Keratinocyte (primary cell): ENCODE results near the gene CALY. TPM values are rescaled to one million over a fixed set of nuclear protein-coding genes. Genes with fewer than 3 reads are reported as not detected.

ENCODE experiments used
- DNase-seq: peaks from one replicate; pipeline ENCODE4 v3.0.0-alpha.2; 2011; ENCODE audit warnings: low read depth, missing footprints, low spot score
- FAIRE-seq: peaks from 2 replicates; lab custom pipeline; 2011; peaks lifted over from hg19 to GRCh38; lab: Jason Lieb, UNC
- H2AFZ ChIP-seq: 2 replicates; pipeline ENCODE4 v1.6.0; 2012; ENCODE audit warnings: low read length, control low read depth, inconsistent platforms; ENCODE audit not compliant: control insufficient read depth
- H3K27ac ChIP-seq: 2 replicates; pipeline ENCODE4 v1.5.1; 2011; ENCODE audit warnings: low read length; ENCODE audit not compliant: control insufficient read depth, insufficient read depth
- H3K27me3 ChIP-seq: 3 replicates; pipeline ENCODE4 v1.6.0; 2011; ENCODE audit warnings: low read length; ENCODE audit not compliant: control insufficient read depth, insufficient read depth; ENCODE audit errors: extremely low read depth
- H3K36me3 ChIP-seq, 2 experiments: 2 replicates in 1 of 2; 3 replicates in 1 of 2; pipeline ENCODE4 v1.5.1; 2011; ENCODE audit warnings: low read length in 2 of 2, mild to moderate bottlenecking in 1 of 2; ENCODE audit not compliant: control insufficient read depth in 2 of 2, insufficient read depth in 2 of 2; ENCODE audit errors: extremely low read depth in 1 of 2
- H3K4me1 ChIP-seq: 3 replicates; pipeline ENCODE4 v1.5.1; 2011; ENCODE audit warnings: low read length; ENCODE audit not compliant: control insufficient read depth, insufficient read depth; ENCODE audit errors: extremely low read depth
- H3K4me2 ChIP-seq: 3 replicates; pipeline ENCODE4 v1.6.0; 2011; ENCODE audit warnings: low read depth, low read length; ENCODE audit not compliant: control insufficient read depth, insufficient read depth; ENCODE audit errors: extremely low read depth
- H3K4me3 ChIP-seq, 3 experiments: fragments of 200-600 bp in 1 of 3; sonication (generic) in 1 of 3; 2 replicates in 2 of 3; 3 replicates in 1 of 3; pipeline ENCODE4 v1.5.1; 2011 to 2016; ENCODE audit warnings: low read length in 3 of 3, mild to moderate bottlenecking in 3 of 3, control low read depth in 2 of 3, inconsistent platforms in 1 of 3, low read depth in 1 of 3, mixed read lengths in 1 of 3, mixed run types in 1 of 3, moderate library complexity in 1 of 3; ENCODE audit not compliant: control insufficient read depth in 2 of 3, insufficient read depth in 2 of 3; ENCODE audit errors: extremely low read depth in 1 of 3
- H3K79me2 ChIP-seq: 2 replicates; pipeline ENCODE4 v1.6.0; 2012; ENCODE audit warnings: low read length; ENCODE audit not compliant: control insufficient read depth, insufficient read depth
- H3K9ac ChIP-seq: 3 replicates; pipeline ENCODE4 v1.6.0; 2011; ENCODE audit warnings: low read length; ENCODE audit not compliant: control insufficient read depth, insufficient read depth; ENCODE audit errors: extremely low read depth
- H3K9me1 ChIP-seq: 3 replicates; pipeline ENCODE4 v1.6.0; 2011; ENCODE audit warnings: low read length; ENCODE audit not compliant: control insufficient read depth, insufficient read depth; ENCODE audit errors: extremely low read depth
- H3K9me3 ChIP-seq: 2 replicates; pipeline ENCODE4 v1.5.1; 2012; ENCODE audit warnings: low read depth, low read length; ENCODE audit not compliant: control insufficient read depth
- H4K20me1 ChIP-seq: 3 replicates; pipeline ENCODE4 v1.6.0; 2011; ENCODE audit warnings: low read length; ENCODE audit not compliant: control insufficient read depth, insufficient read depth; ENCODE audit errors: extremely low read depth
- CTCF ChIP-seq, 3 experiments: IDR thresholded peaks in 1 of 3; conservative IDR thresholded peaks in 1 of 3; optimal IDR thresholded peaks in 1 of 3; 2 replicates in 2 of 3; 3 replicates in 1 of 3; pipeline versions ENCODE3 to v1.5.1; 2011; ENCODE audit warnings: low read length in 3 of 3, mild to moderate bottlenecking in 3 of 3, moderate library complexity in 2 of 3, control low read depth in 1 of 3, inconsistent platforms in 1 of 3; ENCODE audit not compliant: insufficient read depth in 2 of 3; ENCODE audit errors: extremely low read depth in 1 of 3
- EZH2 ChIP-seq: IDR thresholded peaks from one replicate; pipeline ENCODE4 v1.6.1; 2012; ENCODE audit warnings: inconsistent platforms, mild to moderate bottlenecking, low read length, moderate library complexity
- dilution Hi-C: fragments of 300-500 bp; cut with MboI; formaldehyde crosslinking; loops from one replicate; pipeline ENCODE4 v1.7.0; 2020; ENCODE audit warnings: low sequenced_read_pairs; ENCODE audit not compliant: extremely low pct_ligation_motif_present
- polyA plus RNA-seq, 5 experiments: library from polyadenylated mRNA; depleted of rRNA in 3 of 5; stranded (reverse) in 3 of 5; stranded (forward) in 1 of 5; unstranded in 1 of 5; fragments of >200 nt; gene quantifications; 1 replicate in 1 of 5; 2 replicates in 3 of 5; 3 replicates in 1 of 5; pipeline versions ENCODE4 v1.2.1 to v1.2.3, GENCODE V29; 2011 to 2012; ENCODE audit warnings: missing spikeins in 2 of 5, low read depth in 1 of 5, low replicate concordance in 1 of 5

Gene CALY
- polyA plus RNA-seq, 1 donor (not counting 4 experiments of a cell fraction or from before 2014, with no cell fraction given), result not detected

GRCh38 chr10:133372507-133372906 lies 35.8 kb upstream of the CALY start:
- Histone ChIP-seq H3K79me2 (no peaks in the 10 kb centered on the region), H3K27ac (no peak overlapping the region), H3K4me1 (peaks cover 5% of the 10 kb centered on the region), H2AFZ (no peak overlapping the region), H3K4me2 (peak overlapping the region; percentile 45), H3K4me3 (peak overlapping the region in 2 of 3 experiments; percentile 42 to 93), H3K9ac (no peak overlapping the region), H3K36me3 (peaks cover 13 to 15% of the 10 kb centered on the region in 2 experiments), H3K9me3 (no peaks in the 10 kb centered on the region), H3K27me3 (no peaks in the 10 kb centered on the region), H3K9me1 (no peaks in the 10 kb centered on the region), H4K20me1 (no peaks in the 10 kb centered on the region)
- dilution Hi-C loops, result no loop called here
- FAIRE-seq (no peak), DNase-seq (no peak)
- TF ChIP-seq EZH2, result no peak
- no peak for TF ChIP-seq CTCF (optimal IDR thresholded peaks at IDR 0.05 in 1 of 3, IDR thresholded peaks at IDR 0.05 in 1 of 3, conservative IDR thresholded peaks at IDR 0.05 in 1 of 3; ENCODE audit: extremely low read depth in 1 of 3, insufficient read depth in 2 of 3, low read length in 3 of 3)

GRCh38 chr10:133370030-133370786 lies 33.5 kb upstream of the CALY start:
- TF ChIP-seq EZH2, result no peak
- TF ChIP-seq CTCF (optimal IDR thresholded peaks at IDR 0.05 in 1 of 3, IDR thresholded peaks at IDR 0.05 in 1 of 3, conservative IDR thresholded peaks at IDR 0.05 in 1 of 3; ENCODE audit: extremely low read depth in 1 of 3, insufficient read depth in 2 of 3, low read length in 3 of 3), result no peak
- H3K9me3 ChIP-seq, result no peaks in the 10 kb centered on the region
- H3K4me3 ChIP-seq, result no peak overlapping the region
- H3K27ac ChIP-seq, result no peak overlapping the region
- H3K4me1 ChIP-seq, result peaks cover 7% of the 10 kb centered on the region
- no peaks in the 10 kb centered on the region for H3K79me2 ChIP-seq
- dilution Hi-C loops, result no loop called here
- FAIRE-seq, result no peak
- H3K4me2 ChIP-seq, result no peak overlapping the region
- H3K36me3 ChIP-seq, result peaks cover 26% of the 10 kb centered on the region in 2 experiments
- H3K27me3 ChIP-seq, result no peaks in the 10 kb centered on the region
- DNase-seq, result no peak
- no peaks in the 10 kb centered on the region for H4K20me1 ChIP-seq
- no peak overlapping the region for H2AFZ ChIP-seq
- H3K9ac ChIP-seq, result no peak overlapping the region
- H3K9me1 ChIP-seq, result no peaks in the 10 kb centered on the region
